CD4-positive, alpha-beta T cell treated with Interferon alpha-2 for 1 hour (primary cell): ENCODE results near the gene SNX6.
"Not testable (repeated sequence)": the region's sequence is repeated elsewhere in the genome, so short reads cannot be mapped to it uniquely, and the experiment has no call there.

Source experiments
- DNase-seq, 2 donors: peaks; one replicate each; pipeline ENCODE4 v3.0.0-alpha.2; 2020 to 2022

The SNX6 gene

DNA sequence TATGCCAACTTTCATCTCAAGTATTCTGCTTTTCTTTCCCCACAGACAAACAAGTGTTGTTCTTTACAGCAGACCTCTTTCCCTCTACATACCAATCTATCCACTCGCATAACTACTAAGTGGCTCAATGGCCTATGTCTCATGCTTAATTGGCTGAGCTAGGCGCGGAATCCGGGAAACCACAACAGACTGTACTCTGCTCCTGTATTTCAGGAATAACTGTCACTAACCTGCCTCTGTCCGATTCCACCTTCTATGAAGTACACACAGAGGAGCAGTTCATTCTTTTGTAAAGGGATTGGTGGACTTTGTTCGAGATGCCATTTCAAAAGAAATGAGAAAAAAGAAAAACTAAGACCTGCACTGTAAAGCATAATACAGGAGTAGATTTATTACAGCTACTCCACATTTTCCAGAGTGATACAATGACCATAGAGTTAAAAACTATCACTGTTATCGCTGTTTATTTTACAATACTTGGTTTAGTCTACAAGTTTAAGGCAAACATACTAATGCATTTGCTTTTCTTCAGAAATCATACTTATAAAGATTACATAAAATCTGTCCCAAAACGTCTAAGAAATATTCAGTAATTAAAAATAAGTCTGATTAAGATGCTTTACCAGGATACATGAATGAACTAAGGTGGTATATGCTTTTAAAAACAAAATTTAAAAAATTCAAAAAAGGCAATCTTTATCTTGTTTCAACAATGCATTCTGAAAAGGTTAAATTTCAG lies 67.7 kb downstream of the SNX6 start:
- not testable (repeated sequence) for DNase-seq

DNA sequence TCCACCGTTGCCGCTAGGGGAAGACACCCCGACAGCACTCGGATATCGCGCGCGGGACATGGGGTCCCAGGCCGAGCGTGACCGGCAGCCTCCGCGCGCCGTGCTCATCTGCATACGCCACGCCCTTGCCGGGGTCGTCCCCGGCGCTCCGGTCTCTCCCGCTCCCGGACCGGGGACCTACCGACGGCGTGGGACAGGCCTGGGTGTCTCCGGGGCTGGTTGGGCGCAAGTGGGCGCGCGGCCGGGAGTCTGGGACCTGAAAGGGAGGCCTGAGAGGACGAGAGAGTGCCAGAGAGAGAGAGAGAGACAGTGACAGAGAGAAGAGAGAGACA lies 73.5 kb downstream of the SNX6 start:
- not testable (repeated sequence) for DNase-seq

GRCh38 chr14:34555583-34556497 lies 74.1 kb downstream of the SNX6 start:
- DNase-seq = not testable (repeated sequence)

- peak in 1 of 2 donors; percentile 41 for DNase-seq
Observed at GRCh38 chr14:34554540-34555250, 75.3 kb downstream of the SNX6 start.

GRCh38 chr14:34549276-34549966 lies 80.5 kb downstream of the SNX6 start:
- DNase-seq = not testable (repeated sequence)

GRCh38 chr14:34548472-34548981 lies 81.4 kb downstream of the SNX6 start:
- peak in 1 of 2 donors; percentile 46 for DNase-seq

GRCh38 chr14:34547136-34547520 lies 82.8 kb downstream of the SNX6 start:
- DNase-seq = not testable (repeated sequence)

- DNase-seq = not testable (repeated sequence)
Observed at GRCh38 chr14:34546272-34547135, 83.4 kb downstream of the SNX6 start.

- not testable (repeated sequence) for DNase-seq
Observed at GRCh38 chr14:34540181-34541059, 89.5 kb downstream of the SNX6 start.

GRCh38 chr14:34539407-34540180 lies 90.4 kb downstream of the SNX6 start, which contains the start of gene EAPP:
Gene EAPP, minus strand, starts transcription at chr14:34539701. Its CDS starts 73 bp downstream, at chr14:34539628.
- peak; percentile 97 for DNase-seq

GRCh38 chr14:34538871-34539406 lies 91.0 kb downstream of the SNX6 start:
- no peak for DNase-seq

GRCh38 chr14:34538096-34538495 lies 91.9 kb downstream of the SNX6 start:
- not testable (repeated sequence) for DNase-seq

DNA sequence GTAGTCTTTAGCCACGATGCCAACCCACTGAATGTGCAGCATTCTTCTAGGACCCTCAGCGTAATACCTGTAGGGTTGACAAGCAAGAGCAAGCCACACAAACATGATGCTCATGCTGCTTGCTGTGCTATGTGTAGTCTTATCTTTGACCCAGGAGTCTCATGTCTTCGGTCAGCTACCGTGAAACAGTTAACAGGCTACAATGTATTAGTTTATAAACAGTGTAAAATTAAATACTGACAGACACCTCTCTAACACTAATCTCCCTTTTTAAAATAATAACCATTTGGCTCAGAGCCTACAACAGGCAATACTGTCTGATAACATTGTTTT lies 92.3 kb downstream of the SNX6 start:
- DNase-seq = no peak

GRCh38 chr14:34536951-34537676 lies 92.8 kb downstream of the SNX6 start:
- no peak for DNase-seq

- no peak for DNase-seq
Observed at GRCh38 chr14:34527591-34527990, 102.4 kb downstream of the SNX6 start.

- DNase-seq = not testable (repeated sequence)
Observed at GRCh38 chr14:34524216-34524615, 105.7 kb downstream of the SNX6 start.

DNA sequence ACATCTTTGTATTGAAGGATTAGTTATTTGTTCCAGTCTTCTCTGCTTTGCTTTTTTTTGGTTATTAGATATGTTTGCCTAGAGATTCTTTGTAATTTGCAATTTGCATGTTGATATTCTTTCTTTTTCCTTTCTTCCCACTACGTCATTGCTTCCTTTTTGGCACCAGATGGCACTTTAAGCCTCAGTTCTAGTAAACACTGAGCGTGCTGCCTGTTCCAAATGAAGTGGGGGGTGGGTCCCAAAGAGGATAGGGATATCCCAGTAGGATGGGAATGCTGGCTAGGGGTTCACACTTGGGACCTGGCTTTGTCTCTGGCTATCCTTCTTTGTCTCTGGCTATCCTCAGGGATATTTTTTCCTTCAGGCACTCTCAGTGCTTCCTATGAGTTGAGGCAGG lies 107.5 kb downstream of the SNX6 start:
- DNase-seq = no peak

- not testable (repeated sequence) for DNase-seq
Observed at GRCh38 chr14:34521071-34521470, 108.9 kb downstream of the SNX6 start.
